ENCODE data around the gene TRRAP.

The TRRAP gene

DNA sequence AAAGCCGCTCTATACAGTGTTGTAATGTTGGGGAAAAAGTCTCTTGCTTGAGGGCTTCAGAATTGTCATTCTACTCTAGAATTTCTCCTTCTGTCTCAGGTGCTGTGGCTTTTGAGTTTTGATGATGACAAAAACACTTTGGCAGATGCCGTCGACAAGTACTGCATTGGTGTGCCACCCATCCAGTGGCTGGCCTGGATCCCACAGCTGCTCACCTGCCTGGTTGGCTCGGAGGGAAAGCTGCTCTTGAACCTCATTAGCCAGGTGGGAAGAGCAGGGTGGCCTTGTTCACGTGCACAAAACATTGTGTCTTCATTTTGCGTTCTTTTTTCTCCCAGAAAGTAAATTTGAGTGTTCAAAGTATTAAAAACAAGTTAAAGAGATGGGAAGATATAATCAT lies 112.0 kb downstream of the TRRAP start:
- DNase-seq (ENCODE audit: low spot score) = no peak

DNA sequence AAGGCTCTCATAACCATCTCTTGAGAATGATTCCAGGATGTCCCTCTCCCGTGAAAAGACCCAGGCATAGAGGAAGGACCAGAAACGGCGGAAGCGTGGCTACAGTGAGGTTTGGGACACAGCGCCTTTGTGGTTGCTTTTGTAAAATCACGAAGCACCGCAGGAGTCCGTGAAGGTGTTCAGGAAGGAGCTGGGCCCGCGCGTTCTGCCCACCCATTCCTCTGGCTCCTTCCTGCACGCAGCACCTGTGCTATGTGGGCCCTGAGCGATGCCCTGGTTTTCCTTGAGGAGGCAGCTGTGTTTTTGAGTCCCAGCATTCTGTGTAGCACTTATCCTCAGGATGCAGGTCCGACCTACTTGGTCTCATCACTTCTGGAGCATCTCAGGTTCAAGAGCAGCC lies 112.8 kb downstream of the TRRAP start:
- no peak for DNase-seq (ENCODE audit: low spot score)

GRCh38 chr7:98992076-98992475 lies 113.7 kb downstream of the TRRAP start:
- DNase-seq (ENCODE audit: low spot score) = no peak

GRCh38 chr7:98993024-98993897 lies 114.9 kb downstream of the TRRAP start:
- DNase-seq (ENCODE audit: low spot score) = no peak

GRCh38 chr7:98994046-98994944 lies 116.0 kb downstream of the TRRAP start:
- no peak for DNase-seq (ENCODE audit: low spot score)

- DNase-seq (ENCODE audit: low spot score) = no peak
Observed at GRCh38 chr7:98995111-98995510, 116.8 kb downstream of the TRRAP start.

GRCh38 chr7:98995523-98996149 lies 117.3 kb downstream of the TRRAP start:
- no peak for DNase-seq (ENCODE audit: low spot score)

- DNase-seq (ENCODE audit: low spot score) = no peak
Observed at GRCh38 chr7:98996150-98996552, 117.8 kb downstream of the TRRAP start.

DNA sequence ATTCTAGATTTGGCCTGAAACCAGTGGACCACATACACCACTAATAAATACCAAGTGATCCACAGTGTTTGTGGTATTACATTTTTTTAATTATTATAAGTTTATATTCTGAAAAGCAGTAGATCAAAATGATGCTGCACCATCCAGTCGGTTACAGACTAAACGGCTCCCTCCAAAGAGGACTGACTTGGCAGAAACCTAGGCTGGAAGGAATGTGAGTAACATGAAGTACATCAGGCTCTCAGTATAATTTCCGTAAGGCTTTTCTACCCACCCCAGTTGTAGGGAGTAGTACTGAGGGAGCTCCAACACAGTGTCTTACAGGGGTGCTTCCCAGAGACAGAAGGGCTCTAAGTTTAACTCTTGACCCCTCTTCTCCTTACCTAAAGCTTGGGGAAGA lies 119.5 kb downstream of the TRRAP start:
- DNase-seq (ENCODE audit: low spot score) = no peak

DNA sequence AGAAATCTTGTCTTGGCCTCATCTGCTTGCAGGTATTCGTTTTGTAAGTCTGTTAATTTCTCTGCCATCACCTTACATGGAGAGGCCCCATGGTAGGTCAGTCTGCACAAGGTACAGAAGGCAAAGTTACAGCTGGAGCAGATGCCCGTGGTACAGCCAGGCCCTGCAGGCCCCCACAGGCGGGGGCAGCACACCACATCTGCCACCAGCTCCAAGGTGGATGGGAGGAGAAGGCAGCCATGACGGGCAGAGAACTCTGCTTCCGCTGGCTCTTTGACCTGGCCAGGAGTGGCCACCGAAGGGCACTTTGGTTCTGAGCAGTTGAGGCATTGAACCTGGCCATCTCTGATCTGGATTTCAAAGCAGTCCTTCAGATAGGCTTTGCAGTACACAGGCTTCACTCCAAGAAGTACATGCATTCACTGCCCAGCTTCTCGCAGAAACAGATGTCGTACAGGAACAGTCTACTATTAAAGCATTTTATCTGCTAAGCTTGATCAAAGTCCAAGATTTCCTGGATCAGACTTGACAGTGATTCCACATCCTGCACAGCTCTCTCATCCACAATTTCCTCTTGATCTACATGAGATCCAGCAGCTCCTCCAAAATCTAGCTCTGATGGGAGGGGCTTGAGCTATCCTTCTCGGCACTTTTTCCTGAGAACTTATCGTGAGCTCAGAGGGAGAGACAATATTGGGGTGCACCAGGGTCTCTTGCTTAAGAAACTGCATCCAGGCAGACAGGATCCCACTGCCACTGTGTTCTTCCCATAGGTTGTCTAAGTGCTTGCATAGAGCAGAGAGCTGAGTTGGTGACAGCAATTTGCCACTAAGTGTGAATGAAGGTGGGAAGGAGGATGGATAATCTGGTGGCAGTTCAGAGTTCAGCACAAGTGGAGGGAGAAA lies 120.7 kb downstream of the TRRAP start:
- no peak for DNase-seq (ENCODE audit: low spot score)

DNA sequence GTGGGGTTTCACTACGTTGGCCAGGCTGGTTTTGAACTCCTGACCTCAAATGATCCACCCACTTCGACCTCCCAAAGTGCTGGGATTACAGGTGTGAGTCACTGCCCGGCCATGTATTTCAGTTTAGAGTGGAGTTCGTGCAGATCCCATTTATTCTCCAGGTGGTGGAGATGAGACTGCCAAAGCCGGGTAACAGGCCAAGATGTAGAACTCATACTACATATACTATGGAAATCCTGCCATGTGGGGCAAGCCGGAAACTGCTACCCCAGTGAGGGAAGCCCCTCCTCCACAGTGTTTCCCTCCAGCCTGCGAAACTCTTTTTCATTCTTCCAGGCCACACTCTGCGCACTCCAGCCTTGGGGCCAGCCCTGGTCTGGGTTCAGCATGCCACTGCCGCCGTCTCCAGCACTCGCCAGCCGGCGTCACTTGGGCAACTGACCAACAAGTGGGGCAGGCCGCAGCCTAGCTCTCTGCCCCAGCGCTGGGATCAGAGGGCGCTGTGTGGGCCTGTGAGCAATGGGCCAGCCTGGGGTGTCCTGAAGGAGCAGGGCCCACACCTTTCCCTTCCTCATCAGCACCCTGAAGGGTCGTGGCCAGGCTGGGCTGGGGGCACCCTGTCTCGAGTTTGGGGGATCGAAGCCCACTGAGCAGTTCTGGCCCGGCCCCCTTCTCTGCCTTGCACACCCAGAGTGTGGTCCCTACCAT lies 122.0 kb downstream of the TRRAP start:
- DNase-seq (ENCODE audit: low spot score) = no peak

- no peak for DNase-seq (ENCODE audit: low spot score)
Observed at GRCh38 chr7:99000904-99001465, 122.7 kb downstream of the TRRAP start.

DNA sequence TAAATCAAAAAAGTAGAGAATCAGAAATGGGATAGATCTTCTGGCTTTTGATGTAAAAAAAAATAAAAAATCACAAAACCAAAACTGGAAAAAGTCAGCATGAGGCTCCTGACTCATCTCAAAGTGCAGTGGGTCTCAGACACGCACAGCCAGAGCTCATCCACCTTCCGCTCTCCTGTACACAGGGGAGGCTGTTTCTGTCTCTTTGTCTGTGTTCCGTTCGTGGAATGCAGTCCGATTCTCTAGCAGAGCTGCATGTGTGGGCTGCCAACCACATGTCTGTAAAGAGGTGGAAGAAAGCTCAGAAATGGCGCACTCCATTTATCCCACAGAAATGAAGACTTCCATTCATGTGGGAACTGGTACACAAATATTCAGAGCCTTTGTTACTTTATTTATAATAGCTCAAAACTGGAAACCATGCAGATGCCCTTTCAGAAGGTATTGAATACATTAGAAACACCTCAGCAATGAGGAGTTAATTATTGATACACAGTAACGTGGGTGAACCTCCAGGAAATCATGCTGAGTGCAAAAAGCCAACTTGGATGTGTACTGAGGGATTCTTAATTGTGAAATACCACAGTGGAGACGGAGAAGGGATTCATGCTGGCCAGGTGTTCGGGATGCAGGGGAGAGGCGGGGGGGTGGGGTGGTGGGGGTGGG lies 123.3 kb downstream of the TRRAP start:
- no peak for DNase-seq (ENCODE audit: low spot score)

DNA sequence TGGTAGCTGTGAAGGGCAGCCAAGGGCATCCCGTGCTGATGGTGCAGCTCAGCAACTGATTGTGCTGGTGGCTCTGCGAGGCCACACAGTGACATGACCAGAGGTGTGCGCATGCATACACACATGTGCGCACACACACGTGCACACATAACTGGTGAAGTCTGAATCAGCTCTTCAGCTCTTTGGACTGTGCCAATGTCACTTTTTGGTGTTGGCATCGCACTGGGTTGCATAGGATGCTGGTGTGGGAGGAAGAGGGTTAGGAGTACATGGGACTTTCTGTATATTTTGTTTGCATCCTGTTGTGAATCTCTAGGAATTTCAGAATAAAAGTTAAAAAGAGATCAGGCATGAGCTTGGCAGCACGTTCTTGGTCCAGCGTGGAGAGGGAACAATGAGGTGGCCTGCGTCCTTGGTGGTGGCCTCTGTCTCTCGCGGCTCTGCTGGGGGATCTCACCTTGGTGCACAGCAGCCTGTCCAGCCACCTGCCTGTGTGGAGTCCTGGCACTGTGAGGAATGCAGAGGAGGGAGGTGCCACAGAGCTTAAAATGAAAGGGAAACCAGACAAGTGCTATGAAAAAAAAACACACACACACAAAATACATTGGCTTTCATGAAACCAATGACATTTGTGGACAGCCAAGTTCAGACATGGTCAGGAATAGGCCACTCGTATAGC lies 124.0 kb downstream of the TRRAP start:
- DNase-seq (ENCODE audit: low spot score) = no peak

- DNase-seq (ENCODE audit: low spot score) = no peak
Observed at GRCh38 chr7:99002827-99003212, 124.5 kb downstream of the TRRAP start.

GRCh38 chr7:99003419-99003818 lies 125.1 kb downstream of the TRRAP start:
- DNase-seq (ENCODE audit: low spot score) = no peak

- DNase-seq (ENCODE audit: low spot score) = no peak
Observed at GRCh38 chr7:99004216-99004615, 125.9 kb downstream of the TRRAP start.

DNA sequence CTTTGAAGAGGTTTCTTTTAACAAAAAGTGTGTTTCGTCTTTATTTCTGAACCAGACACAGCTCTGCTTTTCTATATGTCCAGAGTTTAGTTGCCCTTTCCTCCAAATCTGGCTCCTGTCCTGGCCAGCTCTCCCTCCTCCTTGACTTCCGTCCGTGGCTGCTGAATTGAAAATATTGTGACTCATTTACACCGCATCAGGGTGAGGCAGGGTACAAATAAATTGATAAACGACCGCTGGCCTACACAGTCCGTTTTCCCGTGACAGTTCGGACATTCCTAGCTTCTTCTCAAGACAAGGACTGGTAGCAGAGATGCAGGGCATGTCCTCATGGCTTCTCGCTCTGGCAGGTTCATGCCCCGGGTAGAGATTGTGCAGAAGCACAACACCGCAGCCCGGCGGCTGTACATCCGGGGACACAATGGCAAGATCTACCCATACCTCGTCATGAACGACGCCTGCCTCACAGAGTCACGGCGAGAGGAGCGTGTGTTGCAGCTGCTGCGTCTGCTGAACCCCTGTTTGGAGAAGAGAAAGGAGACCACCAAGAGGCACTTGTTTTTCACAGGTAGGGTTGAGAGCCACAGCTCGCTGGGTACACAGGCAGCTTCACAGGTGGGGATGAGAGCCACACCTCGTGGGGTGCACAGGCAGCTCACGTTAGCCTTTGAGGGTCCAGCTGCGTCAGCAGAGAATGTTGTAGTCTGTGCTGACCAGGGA lies 126.6 kb downstream of the TRRAP start:
- no peak for DNase-seq (ENCODE audit: low spot score)

- no peak for DNase-seq (ENCODE audit: low spot score)
Observed at GRCh38 chr7:99005776-99006175, 127.4 kb downstream of the TRRAP start.
